Activated CD4-positive, alpha-beta T cell treated with anti-CD3 and anti-CD28 coated beads, Interleukin-2, Interleukin-4, amounts not matched to agents 100 ng/mL and 50 ng/mL, durations not matched to agents 16 hours and 8 hours (primary cell): ENCODE measurements around the gene LIX1L.
A peak's percentile ranks its signal among the peaks of the same experiment; 100 is the strongest.

Source experiments
- DNase-seq: peaks from one replicate; pipeline ENCODE4 v3.0.0-alpha.2; 2020; ENCODE audit warnings: low spot score

Gene LIX1L

DNA sequence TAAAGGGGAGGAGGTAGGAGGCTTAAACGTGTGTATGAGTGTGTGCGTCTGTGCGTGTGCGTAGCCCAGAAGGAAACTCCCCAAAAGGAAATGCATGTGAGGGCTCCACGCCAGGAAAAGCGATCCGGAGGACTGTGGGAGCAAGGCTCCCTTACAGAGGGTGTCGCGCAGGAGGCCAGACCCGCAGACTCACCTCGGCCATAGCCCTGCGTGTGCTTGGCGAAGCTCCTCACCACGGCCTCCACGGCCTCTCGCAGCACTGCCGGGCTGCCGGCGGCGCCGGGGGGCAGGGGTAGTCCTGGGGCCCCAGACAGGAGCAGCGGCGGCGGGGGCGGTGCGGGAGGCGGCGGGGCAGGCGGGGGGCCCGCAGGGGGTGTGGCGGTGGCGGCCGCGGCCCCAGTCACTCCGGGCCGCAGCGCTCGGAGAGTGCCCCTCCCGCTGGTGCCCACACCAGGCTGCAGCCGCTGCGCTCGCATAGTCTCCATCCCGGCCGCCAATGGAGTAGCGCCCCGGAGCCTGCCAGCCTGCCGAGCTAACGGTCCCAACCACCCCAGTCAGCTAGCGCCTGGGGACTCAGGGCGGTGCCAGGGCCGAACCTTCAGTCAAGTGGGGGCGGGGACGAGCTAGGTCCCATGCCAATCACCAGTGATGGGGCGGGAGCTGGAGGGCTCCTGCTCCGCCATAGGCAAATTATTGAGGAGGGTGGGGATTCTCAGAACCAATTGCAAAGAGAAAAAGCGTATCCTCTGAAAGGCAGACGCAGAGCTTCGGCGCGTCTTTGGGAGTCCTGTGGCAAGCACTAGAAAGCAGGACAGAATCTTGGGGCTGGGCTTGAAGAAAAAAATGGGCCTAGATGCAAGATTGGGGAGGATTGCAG, at the start of gene LIX1L:
LIX1L (minus strand) TSS at position 575 of the 877 bp plus-strand sequence; CDS start at position 485, 90 bp downstream.
- peak; percentile 98 for DNase-seq

DNA sequence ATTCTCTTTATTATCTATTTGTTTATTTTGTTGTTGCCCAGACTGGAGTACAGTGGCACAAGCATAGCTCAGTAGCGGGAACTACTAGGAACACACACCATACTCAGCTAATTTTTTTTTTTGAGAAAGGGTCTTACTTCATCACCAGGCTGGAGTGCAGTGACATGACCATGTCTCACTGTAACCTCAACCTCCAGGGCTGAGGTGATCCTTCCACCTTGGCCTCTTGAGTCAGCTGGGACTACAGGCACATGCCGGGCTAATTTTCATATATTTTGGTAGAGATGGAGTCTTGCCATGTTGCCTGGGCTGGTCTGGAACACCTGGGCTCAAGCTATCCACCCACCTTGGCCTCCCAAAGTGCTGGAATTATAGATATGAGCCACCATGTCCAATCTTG, 43.9 kb upstream of the LIX1L start:
- no peak for DNase-seq

DNA sequence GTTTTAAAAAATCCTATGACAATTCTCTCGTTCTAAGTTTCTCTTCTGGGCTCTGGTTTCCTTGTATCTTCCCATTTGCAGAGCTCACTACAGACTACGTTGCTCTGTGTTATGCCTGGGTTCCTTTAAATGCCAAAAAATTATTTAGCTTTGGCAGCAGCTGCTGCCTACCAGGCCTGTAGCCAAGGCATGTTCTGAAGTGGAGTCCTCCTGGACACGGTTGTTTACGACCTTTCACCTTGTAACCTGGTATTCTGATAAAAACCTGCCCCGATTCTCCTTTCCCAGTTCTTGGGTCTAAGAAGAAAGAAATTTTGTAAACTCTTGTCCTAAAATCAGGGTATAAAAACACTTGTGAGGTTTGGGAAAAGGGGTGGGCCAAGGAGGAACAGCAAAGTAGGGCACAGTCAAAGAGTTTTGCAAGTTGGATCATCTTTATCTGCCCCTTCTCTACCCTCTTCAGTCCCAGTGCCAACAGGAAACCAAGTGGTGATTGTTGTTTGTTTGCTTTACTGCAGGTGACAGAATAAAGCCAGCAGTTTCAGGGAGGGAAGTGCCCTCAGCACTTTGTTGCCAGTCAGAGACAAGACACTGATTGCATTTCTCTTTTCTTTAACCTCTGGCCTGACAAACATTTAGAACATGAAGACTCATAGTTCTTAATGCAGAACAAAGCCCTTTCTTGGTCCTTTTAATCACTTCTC, 41.7 kb upstream of the LIX1L start:
- no peak for DNase-seq

DNA sequence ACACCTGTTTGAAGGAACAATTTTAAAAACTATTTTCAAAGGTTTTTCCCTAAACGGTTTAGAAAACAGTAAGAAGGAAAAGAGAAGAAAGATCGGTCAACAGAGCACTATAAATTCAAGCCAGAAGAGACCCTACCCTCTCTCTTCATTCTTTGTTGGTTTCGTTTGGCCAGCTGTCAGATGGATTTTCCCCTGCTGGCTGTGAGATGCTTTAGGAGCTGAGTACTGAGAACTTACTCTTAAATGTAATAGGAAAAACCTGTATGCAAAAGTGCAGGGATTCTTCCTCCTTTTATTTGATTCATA, 39.9 kb upstream of the LIX1L start:
- no peak for DNase-seq

DNA sequence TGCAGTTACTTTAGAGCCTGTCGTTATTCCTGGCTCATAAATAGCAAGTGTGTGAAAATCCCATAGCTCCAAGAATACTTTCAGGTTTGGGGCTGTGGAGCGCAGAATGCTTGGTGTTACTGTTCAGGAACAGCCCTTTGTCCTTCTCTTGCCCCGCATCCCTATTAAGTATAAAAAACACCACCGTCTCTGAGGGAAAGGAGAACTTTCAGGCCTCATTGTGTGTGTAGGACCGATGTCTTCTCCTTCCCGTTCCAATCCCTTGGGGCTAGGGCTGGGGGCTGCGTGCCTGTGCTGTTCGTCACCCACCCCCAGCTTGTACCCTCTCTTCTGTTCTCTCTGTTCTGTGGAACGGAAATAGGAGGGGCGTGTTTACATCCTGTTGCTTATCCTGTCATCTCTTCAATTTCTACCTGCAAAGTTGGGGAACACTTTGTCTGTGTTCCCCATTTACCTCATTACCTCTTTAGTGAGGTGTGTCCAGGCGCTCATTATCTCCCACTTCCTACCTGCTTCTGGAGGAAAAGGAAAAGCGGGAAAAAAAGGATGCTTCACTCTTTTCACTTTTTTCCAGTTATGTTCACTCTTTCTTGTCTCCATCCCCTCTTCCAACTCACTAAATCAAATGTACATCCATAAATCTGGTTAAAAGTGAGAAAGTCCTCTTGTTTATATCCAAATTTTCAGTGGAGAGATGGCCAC, 39.4 kb upstream of the LIX1L start:
- peak; percentile 66 for DNase-seq

DNA sequence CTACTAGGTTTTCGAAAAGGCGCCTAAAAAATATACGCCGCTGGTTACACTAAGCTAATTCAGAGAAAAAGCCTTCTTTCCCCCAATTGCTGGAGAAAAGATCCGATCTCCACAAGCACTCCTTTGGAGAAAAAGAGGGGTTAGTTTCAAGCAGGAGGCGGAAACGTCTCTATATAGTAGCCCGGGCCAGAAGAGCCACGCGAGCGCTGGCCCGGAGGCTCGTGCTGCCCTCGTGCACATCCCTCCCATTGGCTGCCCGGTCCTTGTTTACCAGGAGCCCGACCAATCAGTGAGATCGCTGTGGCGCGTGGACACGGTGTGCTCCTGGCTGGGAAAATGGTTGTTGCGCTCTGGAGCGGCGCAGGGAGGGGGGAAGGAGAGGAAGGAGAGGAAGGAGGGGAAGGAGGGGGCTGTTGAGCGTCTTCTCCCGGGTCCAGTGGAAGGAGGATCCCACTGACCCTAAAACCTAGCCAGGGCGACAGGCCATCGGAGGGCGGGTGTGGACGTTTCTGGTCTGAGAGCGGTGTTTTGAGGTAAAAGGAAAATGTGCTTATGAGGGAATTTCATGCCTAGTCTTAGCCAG, 38.7 kb upstream of the LIX1L start, which contains the start of gene TXNIP:
TXNIP (minus strand) TSS at position 147 of the 583 bp plus-strand sequence. CDS start 313 bp downstream, outside the sequence.
- peak; percentile 97 for DNase-seq

DNA sequence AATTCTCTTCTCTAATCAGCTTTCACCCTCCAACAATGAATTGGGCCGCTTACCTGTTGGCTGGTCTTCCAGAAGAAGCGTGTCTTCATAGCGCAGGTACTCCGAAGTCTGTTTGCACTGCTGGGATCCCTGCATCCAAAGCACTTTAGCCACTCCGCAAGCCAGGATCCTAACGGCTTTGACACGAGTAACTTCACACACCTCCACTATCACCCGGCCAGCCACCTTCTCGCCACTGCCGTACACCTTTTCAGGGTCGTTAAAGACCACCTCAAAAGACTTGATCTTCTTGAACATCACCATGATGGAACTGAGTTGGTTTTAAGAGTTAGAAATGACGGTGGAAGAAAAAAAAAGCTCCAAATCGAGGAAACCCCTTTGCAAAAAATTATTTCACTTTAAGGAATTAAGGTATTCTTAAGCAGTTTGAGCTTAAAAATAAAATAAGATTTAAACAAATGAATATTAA, 38.2 kb upstream of the LIX1L start:
- DNase-seq: no peak

DNA sequence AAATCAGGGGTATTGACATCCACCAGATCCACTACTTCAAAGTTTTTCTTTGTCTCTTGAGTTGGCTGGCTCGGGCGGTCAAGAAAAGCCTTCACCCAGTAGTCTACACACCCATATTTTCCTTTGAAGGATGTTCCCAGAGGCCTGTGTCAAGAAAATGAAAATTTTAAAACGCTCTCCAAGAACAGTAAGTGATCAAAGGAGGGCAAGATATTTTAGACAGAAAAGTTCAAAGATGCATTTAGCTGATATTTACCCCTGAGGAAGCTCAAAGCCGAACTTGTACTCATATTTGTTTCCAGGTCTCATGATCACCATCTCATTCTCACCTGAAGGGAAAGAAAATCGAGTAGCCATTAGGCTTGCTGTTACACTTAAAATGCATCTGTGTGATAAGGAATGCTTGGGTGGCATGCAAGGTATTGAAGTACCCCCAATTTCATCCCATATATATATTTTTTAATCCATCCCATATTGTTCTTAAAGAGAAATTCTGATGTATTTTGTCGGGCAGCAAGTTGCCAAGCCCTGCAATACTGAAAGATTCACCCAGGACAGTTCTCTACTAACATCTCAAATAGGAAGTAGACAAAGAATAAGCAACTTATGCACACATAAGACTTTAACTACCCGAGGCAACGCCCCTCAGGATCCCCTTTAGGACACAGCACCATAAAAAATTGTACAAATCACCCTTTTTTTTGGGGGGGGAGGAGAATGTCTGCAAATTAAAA, 37.5 kb upstream of the LIX1L start:
- DNase-seq: no peak

DNA sequence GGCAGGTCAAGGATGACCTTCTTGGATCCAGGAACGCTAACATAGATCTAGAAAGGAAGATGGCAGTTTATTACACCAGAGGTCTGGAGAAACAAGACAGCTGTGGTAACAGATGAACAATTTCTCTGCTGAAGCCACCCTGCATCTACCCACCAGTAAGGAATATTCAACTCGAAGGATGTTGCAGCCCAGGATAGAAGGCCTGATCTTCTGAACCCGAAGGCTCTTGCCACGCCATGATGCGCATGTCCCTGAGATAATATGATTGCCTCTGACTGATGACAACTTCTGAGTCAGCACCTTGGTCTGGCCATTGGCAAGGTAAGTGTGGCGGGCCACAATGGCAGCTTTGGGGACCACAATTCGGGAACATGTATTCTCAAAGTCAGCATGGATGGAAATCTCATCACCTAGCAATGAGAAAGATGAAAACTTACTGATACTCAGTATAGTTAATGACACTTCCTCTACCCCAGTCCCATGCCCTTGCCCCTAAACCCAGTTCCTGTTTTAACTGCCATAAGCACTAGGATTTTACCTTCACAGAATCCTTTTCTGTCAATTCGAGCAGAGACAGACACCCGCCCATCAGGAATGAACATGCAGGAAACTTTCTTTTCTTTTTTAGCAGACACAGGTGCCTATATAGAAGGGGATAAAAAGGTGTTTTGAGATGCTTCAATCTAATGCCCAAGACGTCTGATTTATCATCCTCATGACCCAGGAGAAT, 36.7 kb upstream of the LIX1L start:
- peak; percentile 46 for DNase-seq

DNA sequence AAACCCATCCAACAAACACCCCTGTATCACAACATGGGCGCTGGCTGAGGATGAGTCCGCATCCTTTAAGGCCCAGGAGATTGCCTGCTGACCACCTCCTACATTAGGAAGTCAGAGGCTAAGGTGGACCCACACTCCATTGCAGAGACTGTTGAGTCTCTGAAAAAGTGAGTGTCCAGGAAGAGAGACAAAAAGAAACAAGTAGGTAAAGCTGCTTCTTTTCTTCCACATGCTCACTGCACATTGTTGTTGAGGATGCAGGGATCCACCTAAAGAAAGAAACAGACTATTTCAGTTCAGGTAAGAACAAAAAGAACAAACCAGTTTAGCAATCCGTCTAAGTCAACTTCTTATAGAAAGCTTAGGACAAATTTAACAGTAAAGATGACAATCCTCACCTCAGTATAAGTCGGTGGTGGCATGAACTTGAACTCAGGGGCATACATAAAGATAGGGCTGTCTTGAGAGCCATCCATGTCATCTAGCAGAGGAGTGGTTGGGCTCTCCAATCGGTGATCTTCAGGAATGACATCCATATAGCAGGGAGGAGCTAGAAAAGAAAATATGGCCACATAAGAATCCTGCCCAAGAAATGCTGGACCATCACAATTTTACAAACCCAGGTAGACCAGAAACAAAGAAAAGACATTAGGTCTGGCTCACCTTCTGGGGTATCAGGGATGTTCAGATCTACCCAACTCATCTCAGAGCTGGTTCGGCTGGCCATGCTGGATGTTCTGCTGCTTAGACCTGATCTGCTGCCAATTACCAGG, 36.0 kb upstream of the LIX1L start:
- no peak for DNase-seq

DNA sequence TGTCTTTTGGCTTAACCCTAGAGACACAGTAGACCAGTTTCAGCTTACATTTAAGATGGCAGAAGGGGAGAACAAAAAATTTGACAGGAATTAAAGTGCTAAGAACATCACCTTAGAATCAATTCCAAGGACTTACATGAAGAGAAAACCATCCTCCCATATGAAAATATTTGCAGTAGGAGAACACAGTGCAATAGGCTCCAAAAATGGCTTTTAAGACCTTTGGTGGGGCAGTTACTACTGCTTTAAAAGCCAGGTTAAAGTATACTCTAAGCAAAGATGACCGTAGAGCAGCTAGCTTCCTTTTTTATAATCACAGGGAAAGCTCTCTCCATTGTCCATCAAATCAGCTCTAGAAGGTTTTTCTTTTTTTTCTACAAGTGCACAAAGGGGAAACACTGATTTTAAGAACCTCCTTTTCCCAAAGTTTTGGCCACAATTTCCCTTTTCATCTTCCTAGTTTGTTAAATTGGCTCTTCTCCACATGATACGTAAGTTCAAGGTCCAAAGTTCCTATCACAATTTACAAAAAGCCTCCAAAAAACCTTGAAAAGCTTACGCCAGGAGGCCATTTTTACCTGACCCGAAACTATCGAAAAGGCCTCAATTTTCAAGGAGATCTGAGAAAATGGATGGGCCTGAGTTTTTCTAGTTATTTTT, 35.3 kb upstream of the LIX1L start:
- no peak for DNase-seq

DNA sequence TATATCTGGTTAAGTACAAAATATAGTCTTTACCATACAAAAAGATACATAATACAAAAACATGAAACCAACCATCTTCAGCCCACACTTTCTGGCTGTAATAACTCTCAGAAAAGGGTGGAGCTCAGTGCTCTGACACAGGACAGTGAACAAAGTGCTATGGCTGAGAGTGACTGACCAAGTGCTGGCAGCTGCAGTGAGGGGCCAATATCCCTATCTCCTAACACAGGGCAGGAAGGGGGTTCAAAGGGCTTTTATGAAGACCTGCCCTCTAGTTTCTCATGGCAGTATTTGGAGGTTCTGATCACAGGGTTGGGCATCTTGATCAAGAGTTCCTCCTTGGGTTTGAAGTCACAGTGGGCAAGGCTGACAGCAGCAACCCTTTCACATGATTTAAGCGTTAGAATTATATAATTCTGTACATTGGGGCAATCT, 34.7 kb upstream of the LIX1L start:
- DNase-seq: no peak

DNA sequence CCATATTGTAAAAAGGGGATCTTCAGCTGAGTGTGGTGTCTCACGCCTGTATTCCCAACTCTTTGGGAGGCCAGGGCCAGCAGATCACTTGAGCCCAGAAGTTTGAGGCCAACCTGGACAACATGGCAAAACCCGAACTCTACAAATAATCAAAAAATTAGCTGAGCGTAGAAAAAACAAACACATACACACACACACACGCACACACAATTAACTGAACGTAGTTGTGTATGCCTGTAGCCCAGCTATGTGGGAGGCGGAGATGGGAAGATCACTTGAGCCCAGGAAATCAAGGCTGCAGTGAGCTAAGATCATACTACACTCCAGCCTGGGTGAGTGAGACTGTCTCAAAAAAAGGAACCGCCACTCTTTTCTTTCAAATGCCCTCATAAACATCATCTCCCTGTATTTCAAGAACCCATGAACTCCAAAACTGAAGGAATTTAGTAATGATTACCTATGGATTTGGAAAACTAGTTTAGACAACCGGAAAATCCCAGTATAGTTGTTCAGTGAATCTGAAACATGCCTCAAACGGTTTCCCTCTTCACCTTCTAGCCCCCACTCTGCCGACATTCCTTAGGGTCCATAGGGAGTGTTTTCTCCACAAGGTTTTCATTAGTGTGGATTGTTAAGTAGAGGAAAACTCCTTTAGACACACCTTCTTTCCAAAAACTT, 34.1 kb upstream of the LIX1L start:
- no peak for DNase-seq

DNA sequence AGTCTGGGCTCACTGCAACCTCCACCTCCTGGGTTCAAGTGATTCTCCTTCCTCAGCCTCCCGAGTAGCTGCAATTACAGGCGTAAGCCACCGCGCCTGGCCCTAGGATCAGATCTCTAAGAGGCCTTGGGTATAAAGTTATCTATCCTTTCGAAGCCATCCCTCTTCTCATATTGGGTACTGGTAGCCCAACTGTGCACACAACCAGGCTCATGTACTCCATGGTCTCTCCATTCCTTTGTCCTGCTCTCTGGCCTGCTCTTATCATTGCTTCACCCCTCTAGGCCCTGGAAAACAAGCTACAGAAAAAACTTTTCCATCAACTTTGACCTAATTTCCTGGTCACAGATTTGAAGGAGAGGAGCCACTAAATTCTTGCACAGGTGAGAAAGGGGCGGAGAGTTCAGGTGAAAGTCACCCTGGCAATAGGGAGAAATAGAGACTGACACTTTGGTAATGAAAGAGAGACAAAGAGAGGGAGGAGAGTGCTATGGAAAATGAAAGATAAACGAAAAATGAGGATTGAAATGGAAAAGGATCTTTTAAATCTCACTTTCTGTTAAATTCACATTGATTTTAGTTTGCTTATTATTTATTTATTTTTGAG, 32.5 kb upstream of the LIX1L start:
- no peak for DNase-seq

DNA sequence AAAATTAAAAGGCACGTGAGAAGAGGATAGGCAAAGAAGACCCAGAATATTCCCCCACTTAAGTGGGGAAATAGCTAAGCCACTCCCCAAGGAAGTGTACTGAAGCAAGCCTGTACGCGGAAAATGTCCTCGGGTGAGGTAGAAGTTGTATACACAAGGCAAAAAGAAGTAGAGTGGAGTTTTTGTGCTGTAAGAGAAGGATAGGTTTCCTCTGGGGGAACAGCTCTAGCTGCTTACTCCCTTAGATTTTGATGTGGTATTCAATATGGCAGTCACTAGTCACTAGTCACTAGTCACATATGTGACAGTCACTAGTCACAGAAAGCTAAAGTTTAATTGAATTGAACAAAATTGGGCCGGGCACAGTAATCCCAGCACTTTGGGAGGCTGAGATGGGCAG, 31.0 kb upstream of the LIX1L start:
- no peak for DNase-seq

DNA sequence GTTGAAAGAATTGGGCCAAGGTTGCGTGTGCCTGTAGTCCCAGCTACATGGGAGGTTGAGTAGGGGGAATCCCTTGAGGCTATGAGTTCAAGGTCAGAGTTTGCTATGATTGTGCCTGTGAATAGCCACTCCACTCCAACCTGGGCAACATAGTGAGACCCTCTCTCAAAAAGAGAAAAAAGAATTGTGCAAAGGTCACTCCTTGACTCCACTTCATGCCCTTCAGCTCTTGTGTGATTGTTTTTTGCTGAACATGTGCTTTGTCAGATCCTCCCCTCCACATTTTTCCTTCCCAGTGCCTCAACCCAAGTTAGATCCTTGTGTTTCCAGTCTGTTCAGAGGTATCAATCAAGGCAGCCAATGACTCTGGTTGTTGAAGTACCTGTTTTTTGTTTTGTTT, 30.1 kb upstream of the LIX1L start:
- DNase-seq: no peak

DNA sequence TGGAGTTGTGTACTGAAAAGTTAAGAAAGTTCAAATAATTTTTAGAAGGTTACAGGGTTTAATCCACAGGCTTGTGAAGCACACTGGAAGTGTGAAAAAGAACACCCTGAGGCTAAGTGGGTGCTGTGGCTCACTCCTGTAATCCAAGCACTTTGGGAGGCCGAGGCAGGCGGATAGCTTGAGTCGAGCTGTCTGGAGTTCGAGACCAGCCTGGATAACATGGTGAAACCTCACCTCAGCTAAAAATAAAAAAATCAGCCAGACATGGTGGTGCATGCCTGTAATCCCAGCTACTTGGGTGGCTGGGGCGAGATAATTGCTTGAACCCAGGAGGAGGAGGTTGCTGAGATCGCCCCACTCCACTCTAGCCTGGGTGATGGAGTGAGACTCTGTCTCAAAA, 28.7 kb upstream of the LIX1L start:
- DNase-seq: no peak
